Peyer's patch (tissue), 4 donors: ENCODE results near the gene HLA-DOA.

Experiments used
- CTCF ChIP-seq, 6 experiments: fragments of 450-650 bp in 4 of 6; fragments of 200-600 bp in 2 of 6; sonication (generic) in 1 of 6; IDR thresholded peaks; one replicate each; pipeline ENCODE4 v1.5.1; 2017 to 2019; ENCODE audit warnings: antibody characterized with exemption in 6 of 6, mild to moderate bottlenecking in 3 of 6, moderate library complexity in 1 of 6
- POLR2A ChIP-seq, 2 donors: fragments of 450-650 bp; IDR thresholded peaks; one replicate each; pipeline ENCODE4 v1.5.1; 2017; ENCODE audit warnings: antibody characterized with exemption in 2 of 2, mild to moderate bottlenecking in 2 of 2, moderate library complexity in 2 of 2

- TF ChIP-seq POLR2A (IDR thresholded peaks at IDR 0.05): peak in 1 of 2 donors; percentile 25
- no peak for TF ChIP-seq CTCF (IDR thresholded peaks at IDR 0.05)
These were observed 38.8 kb downstream of the HLA-DOA start for GRCh38 chr6:32970413-32971241.
